ENCODE data around the gene CACNA1C.
A peak's percentile ranks its signal among the peaks of the same experiment; 100 is the strongest.

Gene CACNA1C

DNA sequence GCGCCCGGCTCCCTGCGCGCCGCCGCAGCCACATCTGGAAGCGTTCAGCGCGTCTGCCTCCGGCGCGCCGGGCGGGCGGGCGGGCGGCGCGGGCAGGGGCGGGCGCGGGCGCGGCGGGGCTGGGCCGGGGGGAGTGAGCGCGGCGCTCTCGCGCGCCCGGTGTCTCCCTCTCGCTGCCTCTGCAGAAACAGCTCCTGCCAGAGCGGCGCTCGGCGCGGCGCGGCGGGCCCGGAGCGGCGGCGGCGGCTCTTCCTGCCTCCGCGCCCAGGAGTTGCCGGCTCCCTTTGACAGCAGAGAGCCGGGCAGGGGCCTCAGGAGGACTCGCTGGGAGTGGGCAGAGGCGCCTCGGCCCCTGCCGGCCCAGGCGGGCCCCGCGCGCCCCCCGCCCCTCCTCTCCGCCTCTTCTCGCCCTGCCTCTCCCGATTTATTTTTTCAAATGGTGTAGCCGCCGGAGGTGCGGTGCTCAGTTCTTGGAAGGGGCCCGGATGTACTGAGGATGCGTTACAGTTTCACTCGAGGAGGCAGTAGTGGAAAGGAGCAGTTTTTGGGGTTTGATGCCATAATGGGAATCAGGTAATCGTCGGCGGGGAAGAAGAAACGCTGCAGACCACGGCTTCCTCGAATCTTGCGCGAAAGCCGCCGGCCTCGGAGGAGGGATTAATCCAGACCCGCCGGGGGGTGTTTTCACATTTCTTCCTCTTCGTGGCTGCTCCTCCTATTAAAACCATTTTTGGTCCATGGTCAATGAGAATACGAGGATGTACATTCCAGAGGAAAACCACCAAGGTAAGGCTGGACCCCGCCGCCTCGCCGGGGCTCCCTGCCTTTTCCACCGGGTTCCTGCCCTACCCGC lies at the start of gene CACNA1C:
Gene CACNA1C, plus strand, starts transcription at position 162 of the 853 bp plus-strand sequence. Its CDS starts 576 bp downstream, at position 738.
- peak; percentile 52 for DNase-seq (ENCODE audit: low spot score)

DNA sequence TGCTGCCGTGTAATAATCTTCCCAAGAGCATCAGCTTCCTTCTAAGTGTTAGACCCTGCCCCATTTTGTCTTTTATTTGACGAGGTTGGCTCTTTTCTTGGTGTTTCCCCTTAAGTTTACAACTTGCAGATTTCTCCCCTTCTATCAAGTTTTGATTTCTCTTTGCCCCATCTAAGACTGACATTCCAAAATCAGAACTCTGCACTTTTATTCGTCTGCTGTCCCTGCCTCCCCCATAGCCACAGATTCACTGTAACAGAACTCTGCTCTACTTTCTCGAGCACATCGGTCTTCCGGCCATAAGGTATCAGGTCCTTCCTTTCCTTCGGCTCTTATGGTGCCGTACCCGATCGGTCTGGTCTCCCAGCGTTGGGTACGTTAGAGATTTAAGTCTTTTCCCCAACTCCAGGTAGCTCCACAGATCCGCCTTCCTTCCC lies 49.1 kb upstream of the CACNA1C start:
- no peak for DNase-seq (ENCODE audit: low spot score)

DNA sequence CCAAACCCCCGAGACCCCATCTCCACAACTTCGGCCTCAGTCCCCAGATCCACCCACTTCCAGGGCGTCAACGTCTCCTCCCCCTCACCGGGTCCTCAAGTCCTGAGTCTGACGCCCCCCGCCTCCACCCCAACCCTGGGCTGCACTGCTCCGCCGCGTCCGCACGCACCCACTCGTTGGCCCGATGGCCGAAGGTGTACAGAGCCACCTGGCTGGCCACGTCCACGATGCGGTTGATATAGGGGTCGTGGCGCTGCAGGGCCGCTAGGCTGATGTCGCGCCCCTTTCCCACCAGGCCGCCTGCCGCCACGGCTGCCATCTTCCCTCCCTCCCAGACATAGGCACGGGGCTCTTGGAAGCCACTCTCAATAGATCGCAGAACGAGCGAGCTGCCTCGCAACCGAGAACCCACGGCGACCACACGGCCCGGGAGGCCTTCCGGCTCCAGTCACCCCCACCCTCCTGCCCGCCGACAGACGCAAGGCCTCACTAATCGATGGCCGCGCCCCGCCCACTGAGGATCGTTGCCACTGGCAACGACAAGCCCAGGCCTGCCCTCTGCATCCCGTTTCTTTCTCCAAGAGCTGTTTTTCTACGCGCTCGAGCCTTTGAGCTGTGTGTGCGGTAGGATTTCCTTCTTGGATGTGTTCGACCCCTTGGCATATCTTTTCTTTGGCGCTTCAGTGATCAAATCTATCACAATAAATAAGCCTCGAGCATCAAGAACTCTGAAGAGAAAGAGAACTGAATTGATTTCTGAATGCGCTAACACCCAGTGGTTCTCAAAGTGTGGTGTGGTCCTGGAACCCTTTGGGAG lies 48.5 kb upstream of the CACNA1C start, which contains the start of gene DCP1B:
Gene DCP1B, minus strand, starts transcription at position 345 of the 817 bp plus-strand sequence. Its CDS starts 26 bp downstream, at position 319.
- DNase-seq (ENCODE audit: low spot score), result peak; percentile 96

DNA sequence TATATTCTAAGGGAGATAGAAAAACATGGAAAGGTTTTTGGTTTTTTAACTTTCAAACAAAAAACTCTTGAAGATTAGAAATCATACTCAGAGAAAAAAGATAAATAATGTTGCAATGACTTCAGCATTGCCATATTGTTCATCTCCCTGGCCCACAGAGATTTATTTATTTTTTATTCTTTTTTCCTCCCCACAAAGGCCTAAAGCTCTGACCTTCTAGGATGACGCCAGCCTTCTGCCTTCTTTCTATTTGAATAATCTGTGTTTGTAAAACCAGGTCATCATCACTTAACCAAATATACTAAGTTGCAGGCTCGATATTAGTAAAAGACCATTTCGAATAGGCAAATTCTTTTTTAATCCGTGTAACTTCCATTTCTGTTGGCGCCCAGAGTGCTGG lies 44.1 kb upstream of the CACNA1C start:
- no peak for DNase-seq (ENCODE audit: low spot score)

DNA sequence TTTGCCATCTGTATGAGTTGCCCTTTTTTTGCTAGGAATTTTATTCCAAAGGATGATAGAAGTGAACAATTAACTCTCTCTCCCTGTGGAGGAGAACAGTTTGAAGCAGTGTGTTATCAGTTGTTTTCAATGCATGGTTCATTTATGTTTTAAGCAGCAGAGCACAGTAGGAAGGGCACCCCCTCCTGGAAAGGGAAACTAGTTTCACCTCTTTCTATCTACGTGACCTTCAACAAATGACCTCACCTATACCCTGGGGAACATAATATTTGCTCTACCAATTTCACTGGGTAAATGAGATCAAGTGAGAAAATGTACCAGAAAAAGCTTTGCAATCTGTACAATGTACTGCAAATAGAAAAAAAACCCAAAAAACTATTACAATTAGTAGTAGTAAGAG lies 43.2 kb upstream of the CACNA1C start:
- no peak for DNase-seq (ENCODE audit: low spot score)

DNA sequence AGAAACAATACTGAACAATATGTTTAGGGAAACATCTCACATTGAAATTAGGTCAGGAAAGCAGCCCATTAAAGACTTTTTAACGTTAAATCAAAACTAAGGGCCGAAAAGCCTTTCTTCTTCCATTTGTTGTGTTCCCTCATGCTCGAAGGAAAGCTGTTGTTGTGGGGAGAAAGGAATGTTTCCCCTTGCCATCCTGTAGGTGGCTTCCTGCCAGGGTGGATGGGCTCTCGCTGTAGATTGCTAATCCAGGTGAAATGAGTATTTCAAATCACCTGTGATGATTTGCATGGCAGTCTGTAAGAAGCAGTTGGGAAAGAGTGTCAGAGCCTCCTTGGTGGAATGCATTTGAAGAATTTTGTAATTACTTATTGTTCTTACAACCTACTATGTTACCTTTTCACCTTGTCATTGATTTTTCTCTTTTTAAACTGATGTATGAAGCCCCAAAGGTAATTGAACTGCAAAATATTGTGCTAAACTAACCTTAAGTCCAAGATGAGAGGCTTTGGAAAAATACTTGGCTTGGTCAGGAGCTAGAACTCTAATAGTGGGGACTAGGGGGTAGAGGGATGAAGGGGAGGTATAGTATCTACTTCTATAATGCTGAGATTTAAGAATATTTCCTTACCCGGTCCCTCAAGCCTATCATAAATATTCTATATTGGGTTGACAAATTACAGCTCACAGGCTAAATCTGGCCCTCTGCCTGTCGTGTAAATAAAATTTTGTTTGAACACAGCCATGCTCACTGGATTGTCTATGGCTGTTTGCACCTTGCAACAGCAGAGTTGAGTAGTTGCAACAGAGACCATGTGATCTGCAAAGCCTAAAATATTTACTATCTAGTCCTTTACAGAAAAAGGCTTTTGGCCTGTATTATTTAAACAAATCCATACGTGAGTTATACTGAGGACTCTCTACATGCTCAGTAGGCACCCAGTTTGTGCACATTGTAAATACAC lies 40.9 kb upstream of the CACNA1C start:
- DNase-seq (ENCODE audit: low spot score), result no peak

DNA sequence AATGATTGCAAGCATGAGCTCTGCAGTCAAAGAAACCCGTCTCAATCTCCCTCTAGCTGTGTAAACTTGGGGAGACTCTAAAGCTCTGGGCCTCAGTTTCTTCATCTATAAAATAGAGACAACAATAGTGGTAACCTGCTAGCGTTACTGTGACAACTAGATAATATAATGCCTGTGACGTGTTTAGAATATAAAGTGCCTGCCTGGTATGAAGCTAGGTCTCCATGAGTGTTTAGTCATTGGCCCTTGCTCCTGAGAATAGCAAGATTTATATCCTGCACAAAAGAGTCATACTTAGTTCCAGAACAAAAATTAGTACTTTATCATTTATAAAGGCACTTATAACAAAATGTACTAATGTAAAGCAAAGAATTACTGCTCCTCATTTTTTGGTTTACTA lies 39.7 kb upstream of the CACNA1C start:
- DNase-seq (ENCODE audit: low spot score), result no peak

DNA sequence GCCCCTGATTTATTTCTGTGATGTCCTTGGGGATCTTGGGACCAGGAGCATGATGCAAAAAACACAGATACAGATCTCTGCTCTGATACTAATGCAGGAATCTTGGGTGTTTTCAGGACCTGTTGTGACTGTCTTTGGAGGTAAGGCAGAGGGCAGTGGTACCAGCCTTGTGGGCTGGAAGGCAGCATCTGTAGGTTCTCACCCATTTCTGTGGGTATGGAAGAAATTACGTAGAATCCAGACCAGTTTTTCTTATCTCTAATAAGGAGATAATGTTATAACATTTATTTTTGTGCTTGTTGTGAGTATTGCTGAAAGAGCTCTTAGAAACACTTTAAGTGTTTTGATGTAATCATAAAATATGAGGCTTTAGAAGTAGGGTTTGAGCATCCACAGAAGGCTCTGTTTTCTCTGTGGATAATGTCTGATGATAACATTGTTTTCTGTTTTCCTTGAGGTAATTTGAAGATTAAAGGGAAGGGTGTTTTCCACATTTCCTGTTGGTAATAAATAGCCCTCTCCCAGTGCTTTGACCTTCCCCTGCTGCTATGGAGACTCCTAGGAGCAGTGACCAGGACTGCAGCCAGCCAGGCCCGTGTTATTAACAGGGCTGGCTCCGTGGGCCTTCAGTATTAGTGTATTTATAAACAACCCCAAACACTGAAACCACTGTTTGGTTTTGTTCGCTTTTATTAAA lies 39.1 kb upstream of the CACNA1C start:
- DNase-seq (ENCODE audit: low spot score), result peak; percentile 41

DNA sequence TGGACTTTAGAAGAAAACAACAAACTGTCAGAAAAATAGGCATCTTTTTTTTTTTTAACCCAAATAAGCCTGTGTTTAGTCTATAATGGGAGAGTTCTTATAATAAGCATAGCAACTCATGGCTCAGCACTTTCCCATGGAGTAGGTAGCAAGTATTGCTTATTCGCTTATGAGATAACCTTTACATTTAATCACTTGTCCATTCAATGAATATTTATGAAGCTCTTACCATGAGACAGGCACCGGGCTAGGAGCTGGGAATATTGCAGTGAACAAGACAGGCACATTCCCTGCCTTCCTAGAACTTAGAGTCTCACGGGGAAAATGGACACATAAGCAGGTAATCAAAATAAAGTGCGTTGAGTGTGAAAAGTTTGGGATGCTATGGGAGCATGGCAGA lies 38.6 kb upstream of the CACNA1C start:
- DNase-seq (ENCODE audit: low spot score), result no peak

DNA sequence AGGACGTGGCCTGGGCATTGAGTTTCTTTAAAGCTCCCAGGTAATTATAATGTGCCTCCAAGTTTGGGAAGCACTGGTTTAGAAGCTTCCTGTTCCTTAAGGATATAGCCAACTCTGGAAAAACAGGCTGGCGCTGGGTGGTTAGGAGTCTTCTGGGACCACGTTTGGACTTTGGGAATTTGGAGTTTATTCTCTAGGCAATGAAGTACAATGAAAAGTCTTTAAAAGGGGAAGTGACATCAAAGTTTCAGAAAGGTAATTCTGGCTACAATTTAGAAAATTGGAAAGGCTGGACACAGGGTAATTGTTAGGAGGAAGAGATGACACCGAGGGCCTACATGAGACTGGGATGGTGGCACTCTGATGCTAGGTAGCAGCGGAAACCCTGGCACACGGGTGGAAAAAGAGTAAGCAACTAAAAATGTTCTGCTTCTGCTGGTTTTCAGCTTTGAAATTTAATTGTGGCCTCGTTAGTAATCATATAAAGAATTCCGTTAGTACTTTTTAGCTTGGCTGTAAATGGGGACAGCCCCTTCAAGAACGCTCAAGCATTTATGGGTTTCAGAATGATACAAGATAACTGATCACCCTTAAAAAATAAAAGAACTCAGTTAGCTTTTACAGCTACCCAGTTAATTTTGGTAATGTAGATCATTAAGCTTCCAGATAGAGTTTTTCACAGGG lies 35.8 kb upstream of the CACNA1C start:
- no peak for DNase-seq (ENCODE audit: low spot score)

DNA sequence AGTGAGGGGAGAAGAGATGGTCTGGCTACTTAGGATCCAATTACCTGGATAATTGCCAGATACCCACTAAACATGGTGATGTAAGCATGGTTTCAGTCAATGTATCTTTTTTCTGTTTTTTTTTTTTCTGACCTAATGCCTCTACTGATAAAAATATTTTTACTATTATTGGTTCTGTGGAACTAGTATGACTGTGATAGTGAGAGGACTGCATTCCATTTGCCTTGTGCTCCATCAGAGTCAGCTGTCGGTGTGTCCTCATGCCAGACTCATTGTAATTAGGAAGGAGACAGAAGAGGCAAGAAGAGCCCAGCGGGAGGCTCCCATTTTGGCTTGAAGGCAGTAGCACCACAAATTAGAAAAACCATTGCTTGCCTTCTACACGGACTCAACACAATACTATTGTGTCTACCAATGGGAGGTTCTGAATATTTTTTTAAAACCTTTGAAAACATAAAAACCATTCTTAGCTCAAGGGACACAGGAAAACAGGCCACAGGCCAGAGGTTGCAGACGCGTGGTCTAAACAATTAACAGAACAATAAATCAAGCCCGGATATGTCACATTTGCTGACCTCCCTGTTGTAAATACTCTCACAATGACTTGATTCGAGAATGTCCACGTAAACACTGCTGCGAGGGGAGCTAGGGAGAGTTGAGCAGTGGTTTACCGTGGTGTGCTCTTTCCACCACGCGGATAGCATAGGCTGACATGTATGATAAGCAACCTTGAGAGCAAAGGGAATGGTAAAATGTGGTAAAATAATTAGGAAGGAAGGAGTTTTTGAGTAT lies 35.0 kb upstream of the CACNA1C start:
- DNase-seq (ENCODE audit: low spot score), result no peak

DNA sequence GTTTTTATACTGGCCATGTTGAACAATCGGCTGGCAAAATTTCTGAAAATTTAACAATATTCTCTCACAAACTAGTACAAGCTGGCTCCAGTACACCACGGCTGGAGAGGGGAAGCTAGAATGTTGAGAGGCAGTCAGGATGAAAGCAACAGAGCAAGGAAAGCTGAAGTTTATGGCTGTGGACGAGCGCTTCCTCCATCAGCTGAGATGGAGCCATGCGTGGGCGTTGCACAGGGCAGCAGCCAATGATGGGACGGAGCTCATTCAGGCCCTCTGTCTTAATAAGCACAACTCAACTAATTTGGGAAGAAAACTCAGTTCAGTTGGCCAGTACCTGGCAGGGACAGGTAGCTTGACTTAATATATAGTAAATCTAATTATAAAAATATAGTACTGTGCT lies 34.4 kb upstream of the CACNA1C start:
- no peak for DNase-seq (ENCODE audit: low spot score)

DNA sequence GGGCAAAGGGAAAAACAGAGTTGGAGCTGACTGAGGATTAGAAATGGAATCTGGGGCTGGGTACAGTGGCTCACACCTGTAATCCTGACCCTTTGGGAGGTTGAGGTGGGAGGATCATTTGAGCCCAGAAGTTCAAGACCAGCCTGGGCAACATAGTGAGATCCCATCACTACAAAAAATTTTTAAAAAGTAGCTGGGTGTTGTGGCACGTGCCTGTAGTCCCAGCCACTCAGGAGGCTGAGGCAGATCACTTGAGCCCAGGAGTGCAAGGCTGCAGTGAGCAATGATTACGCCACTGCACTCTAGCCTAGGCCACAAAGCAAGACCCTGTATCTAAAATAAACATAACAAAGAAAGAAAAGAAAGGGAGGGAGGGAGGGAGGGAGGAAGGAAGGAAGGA lies 33.7 kb upstream of the CACNA1C start:
- no peak for DNase-seq (ENCODE audit: low spot score)

DNA sequence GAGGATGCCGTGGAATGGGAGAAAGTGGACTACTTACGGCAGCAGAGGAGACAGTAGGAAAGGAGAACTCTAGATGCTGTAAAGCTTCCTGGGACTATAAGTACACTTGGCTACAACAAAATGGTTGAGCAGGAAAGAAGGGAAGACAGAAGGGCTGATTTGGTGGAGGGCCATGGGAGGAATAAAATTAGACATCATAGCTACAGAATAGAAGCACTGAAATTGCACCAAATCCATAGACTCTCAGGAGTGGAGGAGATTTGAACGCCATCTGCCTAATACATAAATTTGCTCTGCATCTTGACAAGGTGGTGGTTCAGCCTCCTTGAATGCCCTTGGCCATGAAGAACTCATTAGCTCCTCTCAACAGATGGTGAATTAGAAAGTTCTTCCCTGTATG lies 32.3 kb upstream of the CACNA1C start:
- DNase-seq (ENCODE audit: low spot score), result no peak

DNA sequence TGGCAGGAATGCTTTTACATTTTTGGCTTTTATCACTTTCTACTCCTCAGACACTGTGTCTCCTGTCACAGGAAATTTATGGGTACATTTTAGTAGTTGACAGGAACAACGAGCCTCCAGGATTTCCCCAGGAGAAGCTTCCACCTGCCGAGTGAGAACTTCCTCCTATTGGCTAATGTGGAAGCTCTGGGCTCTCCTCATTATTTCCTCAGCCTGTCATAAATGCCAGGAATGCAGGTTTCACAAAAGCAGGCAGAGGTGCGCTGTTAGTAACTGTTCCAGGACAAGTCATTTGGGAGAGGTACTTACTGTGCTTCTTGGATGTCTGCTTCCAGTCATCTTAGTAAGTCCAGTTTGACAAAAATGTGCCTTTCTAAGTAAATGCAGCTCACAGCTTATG lies 29.4 kb upstream of the CACNA1C start:
- no peak for DNase-seq (ENCODE audit: low spot score)

DNA sequence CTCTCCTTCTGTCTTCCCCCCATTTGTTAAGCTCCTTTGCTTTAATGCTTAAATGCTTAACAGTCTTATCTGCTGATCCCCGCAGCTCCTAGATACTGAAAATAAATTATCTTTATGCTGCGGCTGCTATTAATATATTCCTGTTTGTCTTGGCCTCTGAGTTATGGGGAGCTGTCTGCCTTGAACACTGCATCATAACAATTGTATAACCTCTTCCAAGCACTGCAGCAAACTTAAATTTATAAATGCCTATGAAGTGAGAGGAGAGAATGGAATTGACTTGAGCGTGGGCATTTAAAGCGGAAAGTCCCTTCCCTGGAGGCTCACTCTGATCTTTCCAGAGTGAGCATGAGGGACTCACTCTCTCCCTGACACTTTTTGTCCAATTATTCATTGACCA lies 25.4 kb upstream of the CACNA1C start:
- no peak for DNase-seq (ENCODE audit: low spot score)

DNA sequence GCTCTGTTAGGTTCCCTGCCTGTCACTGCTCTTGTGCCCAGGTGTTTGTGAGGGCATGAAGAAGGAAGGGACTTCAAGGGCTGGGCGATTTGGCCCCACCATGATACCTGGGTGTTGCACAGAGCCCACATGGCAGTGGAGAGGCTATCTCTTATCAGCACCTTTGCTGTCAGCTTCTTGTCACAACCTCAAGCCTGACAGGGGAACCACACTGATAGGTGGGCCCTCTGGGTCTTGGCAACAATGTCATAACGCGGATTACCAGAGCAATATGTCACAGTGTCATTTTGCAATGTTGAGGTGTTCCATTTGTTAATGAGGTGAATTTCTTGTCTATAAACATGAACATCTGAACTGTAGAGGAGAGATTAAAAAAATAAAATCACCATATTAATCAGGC lies 22.9 kb upstream of the CACNA1C start:
- DNase-seq (ENCODE audit: low spot score), result no peak

DNA sequence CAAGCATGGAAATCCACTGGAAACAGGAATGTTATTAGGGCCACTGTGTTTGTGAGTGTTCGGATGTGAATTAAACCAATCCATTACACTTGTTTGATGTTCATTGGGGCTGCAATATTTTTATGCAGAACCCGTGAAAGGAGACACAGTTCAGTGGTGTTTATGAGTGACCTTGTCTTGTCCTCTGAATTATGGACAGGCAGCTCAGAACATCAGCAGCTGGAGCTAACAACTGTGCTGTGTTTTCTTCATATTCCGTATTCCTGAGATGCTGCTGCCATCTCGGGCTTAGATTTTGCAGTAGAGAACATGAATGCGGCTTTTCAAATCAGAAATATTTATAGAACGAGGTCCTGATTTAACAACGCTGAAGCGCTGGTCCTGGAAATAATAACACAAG lies 20.3 kb upstream of the CACNA1C start:
- peak; percentile 30 for DNase-seq (ENCODE audit: low spot score)

DNA sequence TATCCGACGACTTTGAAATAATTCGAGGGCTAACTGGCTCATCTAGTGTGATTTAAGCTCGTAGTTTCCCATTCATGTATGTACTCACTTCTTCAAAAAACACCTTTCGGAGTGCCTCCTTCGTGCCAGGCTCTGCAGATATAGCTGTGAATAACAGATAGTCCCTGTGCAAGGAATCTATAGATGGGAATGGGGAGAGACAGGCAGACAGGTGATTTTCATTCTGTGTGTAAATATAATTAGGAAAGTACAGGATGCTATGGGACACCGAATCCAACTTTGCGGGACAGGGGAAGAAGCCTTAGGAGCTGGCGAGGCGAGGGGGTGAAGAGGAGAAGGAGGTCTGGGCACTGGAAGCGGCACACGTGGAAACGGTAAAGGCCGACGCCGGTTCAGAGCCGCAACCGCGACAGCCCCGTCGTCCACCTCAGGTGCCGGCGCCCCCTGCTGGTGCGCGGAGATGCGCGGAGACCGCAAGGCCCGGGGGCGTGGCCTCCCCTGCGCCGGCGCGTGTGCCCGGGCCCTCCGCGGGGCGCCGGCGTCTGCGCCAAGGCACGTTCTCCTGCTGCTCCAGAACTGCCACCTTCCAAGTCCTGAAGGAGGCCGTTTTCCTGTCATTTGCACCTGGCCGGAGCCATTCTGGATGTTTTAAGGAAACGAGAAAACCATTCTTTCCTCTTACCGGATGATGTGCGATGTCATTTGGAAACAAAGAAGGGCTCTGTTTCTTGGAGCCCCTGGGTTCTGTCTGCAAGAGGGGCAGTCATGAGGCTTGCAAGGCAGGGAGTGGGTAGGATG lies 18.0 kb upstream of the CACNA1C start:
- peak; percentile 82 for DNase-seq (ENCODE audit: low spot score)

Data from globus pallidus (tissue), 1 donor.